SK-N-SH (cell line): ENCODE measurements around the gene NARS2. TPM values are rescaled to one million over a fixed set of nuclear protein-coding genes. Genes with fewer than 3 reads are reported as not detected.

Source experiments
- CTCF ChIA-PET: fragments of 300-600, 350-600 bp; formaldehyde crosslinking; extraction: SDS; loops from one replicate; lab custom pipeline; 2021; lab: Yijun Ruan, JAX
- POLR2A ChIA-PET: fragments of 350-600 bp; sonication (Branson Sonifier 250); formaldehyde crosslinking; extraction: SDS; loops from one replicate; lab custom pipeline; 2020; ENCODE audit warnings: antibody characterized with exemption, inconsistent platforms; lab: Yijun Ruan, JAX
- DNase-seq: peaks from one replicate; pipeline ENCODE4 v3.0.0; 2012
- H2AFZ ChIP-seq: fragments of 200-600 bp; sonication (generic); 2 replicates; pipeline ENCODE4 v1.8.1; 2016; ENCODE audit warnings: antibody characterized with exemption, mild to moderate bottlenecking, low read depth
- H3F3A ChIP-seq: fragments of 200-600 bp; sonication (generic); replicated peaks from 2 replicates; pipeline ENCODE3; 2016; ENCODE audit warnings: antibody characterized with exemption, mild to moderate bottlenecking; ENCODE audit not compliant: insufficient read depth
- H3K27ac ChIP-seq, 2 experiments: fragments of 200-500 bp in 1 of 2; fragments of 200-600 bp in 1 of 2; sonication (Bioruptor generic) in 1 of 2; sonication (generic), shearing (Covaris generic) in 1 of 2; 2 replicates each; pipeline versions ENCODE4 v1.5.1 to v1.6.1; 2014 to 2016; ENCODE audit warnings: low read depth in 2 of 2, inconsistent platforms in 1 of 2, low read length in 1 of 2, mild to moderate bottlenecking in 1 of 2, mixed read lengths in 1 of 2
- H3K27me3 ChIP-seq: fragments of 200-600 bp; sonication (generic), shearing (Covaris generic); 2 replicates; pipeline ENCODE4 v1.6.1; 2016; ENCODE audit warnings: mixed run types; ENCODE audit not compliant: insufficient read depth
- H3K36me3 ChIP-seq, 2 experiments: fragments of 200-500 bp in 1 of 2; fragments of 200-600 bp in 1 of 2; sonication (Bioruptor generic) in 1 of 2; sonication (generic) in 1 of 2; replicated peaks in 1 of 2; 2 replicates each; pipeline versions ENCODE3 to v1.5.1; 2014 to 2016; ENCODE audit warnings: low read length in 1 of 2, mild to moderate bottlenecking in 1 of 2; ENCODE audit not compliant: insufficient read depth in 2 of 2, control insufficient read depth in 1 of 2
- H3K4me1 ChIP-seq, 2 experiments: fragments of 200-500 bp in 1 of 2; fragments of 200-600 bp in 1 of 2; sonication (Bioruptor generic) in 1 of 2; sonication (generic), shearing (Covaris generic) in 1 of 2; 2 replicates each; pipeline versions ENCODE4 v1.5.1 to v1.6.1; 2014 to 2016; ENCODE audit warnings: low read depth in 1 of 2, low read length in 1 of 2, mixed run types in 1 of 2; ENCODE audit not compliant: insufficient read depth in 2 of 2, control insufficient read depth in 1 of 2
- H3K4me2 ChIP-seq: fragments of 200-600 bp; sonication (generic), shearing (Covaris generic); 2 replicates; pipeline ENCODE4 v1.6.1; 2017; ENCODE audit warnings: mixed run types
- H3K4me3 ChIP-seq, 2 experiments: fragments of 200-500 bp in 1 of 2; fragments of 200-600 bp in 1 of 2; sonication (Bioruptor generic) in 1 of 2; sonication (generic), shearing (Covaris generic) in 1 of 2; 2 replicates each; pipeline versions ENCODE4 v1.5.1 to v1.8.1; 2014 to 2016; ENCODE audit warnings: low read depth in 2 of 2, inconsistent platforms in 1 of 2, low read length in 1 of 2, mild to moderate bottlenecking in 1 of 2, mixed read lengths in 1 of 2, moderate library complexity in 1 of 2
- H3K79me2 ChIP-seq: fragments of 200-600 bp; sonication (generic); 2 replicates; pipeline ENCODE4 v1.8.1; 2017; ENCODE audit warnings: mild to moderate bottlenecking; ENCODE audit not compliant: insufficient read depth
- H3K9ac ChIP-seq: fragments of 200-600 bp; sonication (generic); 2 replicates; pipeline ENCODE4 v1.6.1; 2017; ENCODE audit warnings: mixed run types
- H3K9me2 ChIP-seq: fragments of 200-600 bp; sonication (generic); 2 replicates; pipeline ENCODE4 v1.6.1; 2017; ENCODE audit warnings: mixed run types
- H3K9me3 ChIP-seq: fragments of 200-600 bp; sonication (generic); 2 replicates; pipeline ENCODE4 v1.6.1; 2017; ENCODE audit warnings: mixed run types, mild to moderate bottlenecking, moderate library complexity
- H4K20me1 ChIP-seq: fragments of 200-600 bp; sonication (generic); 2 replicates; pipeline ENCODE4 v1.6.1; 2017; ENCODE audit warnings: mild to moderate bottlenecking, mixed run types; ENCODE audit not compliant: insufficient read depth
- ELF1 ChIP-seq: IDR thresholded peaks from 2 replicates; pipeline ENCODE4 v1.4.0; 2012
- GABPA ChIP-seq: IDR thresholded peaks from 2 replicates; pipeline ENCODE4 v1.4.0; 2012; ENCODE audit warnings: low read depth, mild to moderate bottlenecking
- IRF3 ChIP-seq: fragments of 150-350 bp; IDR thresholded peaks from 2 replicates; pipeline ENCODE4 v1.6.1; 2016; ENCODE audit warnings: mild to moderate bottlenecking, low read depth, low read length
- NFIC ChIP-seq: IDR thresholded peaks from 2 replicates; pipeline ENCODE4 v1.4.0; 2012; ENCODE audit warnings: borderline replicate concordance
- POLR2AphosphoS5 ChIP-seq: IDR thresholded peaks from 2 replicates; pipeline ENCODE4 v1.6.1; 2012; ENCODE audit warnings: low read depth, low read length
- RAD21 ChIP-seq: IDR thresholded peaks from 2 replicates; pipeline ENCODE4 v1.6.1; 2012; ENCODE audit warnings: mild to moderate bottlenecking, low read length
- RCOR1 ChIP-seq: fragments of 150-350 bp; IDR thresholded peaks from 2 replicates; pipeline ENCODE4 v1.6.1; 2017; ENCODE audit warnings: antibody characterized with exemption, low read length
- SMC3 ChIP-seq: IDR thresholded peaks from 2 replicates; pipeline ENCODE4 v1.6.1; 2012; ENCODE audit warnings: low read depth, low read length, improper control_type of control experiment
- TEAD4 ChIP-seq: IDR thresholded peaks from 2 replicates; pipeline ENCODE4 v1.4.0; 2012; ENCODE audit warnings: mild to moderate bottlenecking, borderline replicate concordance; ENCODE audit not compliant: insufficient read depth
- USF1 ChIP-seq: IDR thresholded peaks from 2 replicates; pipeline ENCODE4 v1.4.0; 2012; ENCODE audit warnings: low read depth, borderline replicate concordance
- WGBS: methylation state at CpG from one replicate; pipeline ENCODE4 v1.1.6; 2017; ENCODE audit warnings: low lambda C conversion rate; 5-methylcytosine and 5-hydroxymethylcytosine counted together
- polyA plus RNA-seq, 3 experiments: library from polyadenylated mRNA; depleted of rRNA; stranded (reverse); fragments of >200 nt; gene quantifications; 2 replicates each; pipeline ENCODE4 v1.2.3, GENCODE V29; 2012
- TF ChIP-seq, protein P1 (sequence below): fragments of 200-600 bp; sonication (generic); IDR thresholded peaks from 2 replicates; pipeline ENCODE4 v1.6.1; 2017; ENCODE audit warnings: antibody characterized with exemption, mild to moderate bottlenecking, moderate library complexity

Gene NARS2
- polyA plus RNA-seq, 1 of the 3 experiments (the other 2 are of a cell fraction): 8.9 TPM

DNA sequence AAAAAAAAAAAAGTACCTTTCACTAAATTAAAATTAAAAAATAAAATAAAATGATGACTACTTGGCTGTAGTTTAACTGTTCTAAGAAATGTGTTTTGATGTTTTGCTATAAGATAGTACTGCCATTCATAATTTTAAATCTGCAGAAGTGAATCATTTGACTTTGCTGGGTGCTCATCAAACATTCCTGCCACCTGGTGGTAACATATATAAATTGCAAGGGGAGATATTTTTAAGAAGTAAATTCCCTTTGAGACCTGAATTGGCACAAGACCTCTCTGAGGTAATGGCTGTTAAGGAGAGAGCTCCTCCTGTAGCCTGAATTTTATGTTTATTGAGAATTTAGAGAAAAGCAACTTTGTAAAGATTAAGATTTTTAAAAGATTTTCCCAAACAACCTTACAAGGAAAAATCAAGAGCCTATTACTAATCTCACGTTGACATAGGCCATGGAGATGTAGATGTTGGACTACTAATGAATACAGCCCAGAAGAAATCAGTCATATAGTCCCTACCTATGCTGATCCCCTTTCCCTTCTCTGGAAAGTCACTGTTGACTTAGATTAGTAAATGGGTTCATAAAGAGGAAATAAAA lies 11.9 kb upstream of the NARS2 start:
- Histone ChIP-seq H2AFZ (no peak overlapping the region), H3K9me2 (no peaks in the 10 kb centered on the region), H3K9me3 (peaks cover 30% of the 10 kb centered on the region), H3K27me3 (peaks cover 7% of the 10 kb centered on the region; the same call in 1 of the 2 replicates), H4K20me1 (no peaks in the 10 kb centered on the region), H3K4me1 (no peaks in the 10 kb centered on the region), H3K27ac (no peak overlapping the region), H3F3A (peaks cover 2% of the 10 kb centered on the region), H3K4me3 (no peak overlapping the region), H3K36me3 (no peaks in the 10 kb centered on the region), H3K9ac (no peak overlapping the region), H3K4me2 (no peak overlapping the region), H3K79me2 (no peaks in the 10 kb centered on the region)
- TF ChIP-seq, protein P1, sequence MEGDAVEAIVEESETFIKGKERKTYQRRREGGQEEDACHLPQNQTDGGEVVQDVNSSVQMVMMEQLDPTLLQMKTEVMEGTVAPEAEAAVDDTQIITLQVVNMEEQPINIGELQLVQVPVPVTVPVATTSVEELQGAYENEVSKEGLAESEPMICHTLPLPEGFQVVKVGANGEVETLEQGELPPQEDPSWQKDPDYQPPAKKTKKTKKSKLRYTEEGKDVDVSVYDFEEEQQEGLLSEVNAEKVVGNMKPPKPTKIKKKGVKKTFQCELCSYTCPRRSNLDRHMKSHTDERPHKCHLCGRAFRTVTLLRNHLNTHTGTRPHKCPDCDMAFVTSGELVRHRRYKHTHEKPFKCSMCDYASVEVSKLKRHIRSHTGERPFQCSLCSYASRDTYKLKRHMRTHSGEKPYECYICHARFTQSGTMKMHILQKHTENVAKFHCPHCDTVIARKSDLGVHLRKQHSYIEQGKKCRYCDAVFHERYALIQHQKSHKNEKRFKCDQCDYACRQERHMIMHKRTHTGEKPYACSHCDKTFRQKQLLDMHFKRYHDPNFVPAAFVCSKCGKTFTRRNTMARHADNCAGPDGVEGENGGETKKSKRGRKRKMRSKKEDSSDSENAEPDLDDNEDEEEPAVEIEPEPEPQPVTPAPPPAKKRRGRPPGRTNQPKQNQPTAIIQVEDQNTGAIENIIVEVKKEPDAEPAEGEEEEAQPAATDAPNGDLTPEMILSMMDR: peak; percentile 62
- 0 out of 2 replicates have a peak, but pooled peaks have one; percentile 3 for TF ChIP-seq SMC3
- no peak for TF ChIP-seq GABPA
- no peak for TF ChIP-seq POLR2AphosphoS5
- TF ChIP-seq ELF1: no peak
- no peak for TF ChIP-seq USF1
- TF ChIP-seq RAD21: peak; percentile 54
- no peak for TF ChIP-seq TEAD4
- 89% methylated on average over 1 of the region's 1 CpG for WGBS
- CTCF ChIA-PET: interaction anchor here (0.7 kb wide), 2 partner anchors 22 kb away, joined by 3 read pairs; no protein-coding TSS in a partner anchor
- peak; percentile 20 for DNase-seq
- POLR2A ChIA-PET: no interaction called here

GRCh38 chr11:78583889-78584288 lies 9.2 kb upstream of the NARS2 start:
- H3F3A ChIP-seq: no peaks in the 10 kb centered on the region
- no peaks in the 10 kb centered on the region for H3K27me3 ChIP-seq
- H3K79me2 ChIP-seq: no peaks in the 10 kb centered on the region
- POLR2A ChIA-PET: no interaction called here
- no peaks in the 10 kb centered on the region for H4K20me1 ChIP-seq
- H3K27ac ChIP-seq: no peak overlapping the region
- H3K9me2 ChIP-seq: no peaks in the 10 kb centered on the region
- H3K36me3 ChIP-seq: no peaks in the 10 kb centered on the region
- peaks cover 30% of the 10 kb centered on the region for H3K9me3 ChIP-seq
- 12% methylated on average over 2 of the region's 2 CpGs for WGBS
- H3K4me2 ChIP-seq: no peak overlapping the region
- no peak overlapping the region for H3K9ac ChIP-seq
- TF ChIP-seq RCOR1 (no peak), NFIC (no peak), IRF3 (no peak)
- DNase-seq: no peak
- no peak overlapping the region for H3K4me3 ChIP-seq
- CTCF ChIA-PET: interaction anchor here (1.0 kb wide), 1 partner anchor 19 kb away, joined by 3 read pairs; no protein-coding TSS in a partner anchor
- 0 out of 2 replicates have a peak overlapping the region, but pooled peaks have one; percentile 18 for H2AFZ ChIP-seq
- no peaks in the 10 kb centered on the region for H3K4me1 ChIP-seq
